Heart left ventricle (tissue), 13 donors: ENCODE data around the gene SMCHD1.

Experiments used
- POLR2A ChIP-seq, 2 donors: fragments of 450-650 bp; IDR thresholded peaks; one replicate each; pipeline ENCODE4 v1.6.1; 2017; ENCODE audit warnings: antibody characterized with exemption in 2 of 2, mild to moderate bottlenecking in 2 of 2, moderate library complexity in 2 of 2
- TF ChIP-seq, protein P1 (sequence below), 12 donors: fragments of 200-600 bp; sonication (generic) in 4 of 12; IDR thresholded peaks; one replicate each; pipeline versions ENCODE4 v1.5.0 to v1.8.0; 2018 to 2022; ENCODE audit warnings: antibody characterized with exemption in 12 of 12, mild to moderate bottlenecking in 5 of 12
- donor health status: ischemic (EF 13 %, LVEDD 7.1; RV severe dilation, severe dysfunction).
- donor health status: DM: no; HTN: yes; CAD: no.
- donor health status: DM: no; HTN: no; CAD: no.
- donor health status: ischemic (EF 25% LVEDD 6.9; RV normal size, moderate dysfunction).
- donor health status: ischemic (EF 25% LVEDD 5.7; RV mildly dilated, moderate dysfunction).
- donor health status: ischemic (EF 35%, LVEDD 5.7; RV mildly dilated, moderate dysfunction).
- donor health status: nonischemic (EF 11% LVEDD 7.7; RV severe dilation, severe dysfunction).
- donor health status: DM: yes; HTN: yes; CAD: no.
- donor health status: PGD.
- donor health status: ischemic (EF 29% LVEDD 5.4; RV normal size, mild dysfunction).
- donor health status: nonischemic (EF 23%, LVEDD 6.1; RV moderate dilation, normal function).

DNA sequence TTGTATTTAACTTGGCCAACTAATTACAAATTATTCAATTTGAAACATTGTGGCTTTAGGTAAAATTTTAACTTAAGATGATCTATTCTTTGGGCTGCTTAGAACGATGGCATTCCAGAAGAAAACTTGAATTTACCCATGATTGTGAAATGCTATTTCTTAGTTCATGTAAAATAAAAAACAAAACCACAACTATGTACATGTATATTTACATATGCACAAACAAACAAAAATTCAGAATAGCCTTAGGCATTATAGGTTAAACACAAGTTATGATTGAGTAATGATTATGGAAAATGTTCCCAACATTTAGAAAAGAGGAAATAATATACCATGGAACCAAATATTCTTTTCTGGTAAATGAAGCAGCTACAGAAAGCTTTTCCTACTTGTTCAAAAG, 3.5 kb upstream of the SMCHD1 start:
- TF ChIP-seq, protein P1, sequence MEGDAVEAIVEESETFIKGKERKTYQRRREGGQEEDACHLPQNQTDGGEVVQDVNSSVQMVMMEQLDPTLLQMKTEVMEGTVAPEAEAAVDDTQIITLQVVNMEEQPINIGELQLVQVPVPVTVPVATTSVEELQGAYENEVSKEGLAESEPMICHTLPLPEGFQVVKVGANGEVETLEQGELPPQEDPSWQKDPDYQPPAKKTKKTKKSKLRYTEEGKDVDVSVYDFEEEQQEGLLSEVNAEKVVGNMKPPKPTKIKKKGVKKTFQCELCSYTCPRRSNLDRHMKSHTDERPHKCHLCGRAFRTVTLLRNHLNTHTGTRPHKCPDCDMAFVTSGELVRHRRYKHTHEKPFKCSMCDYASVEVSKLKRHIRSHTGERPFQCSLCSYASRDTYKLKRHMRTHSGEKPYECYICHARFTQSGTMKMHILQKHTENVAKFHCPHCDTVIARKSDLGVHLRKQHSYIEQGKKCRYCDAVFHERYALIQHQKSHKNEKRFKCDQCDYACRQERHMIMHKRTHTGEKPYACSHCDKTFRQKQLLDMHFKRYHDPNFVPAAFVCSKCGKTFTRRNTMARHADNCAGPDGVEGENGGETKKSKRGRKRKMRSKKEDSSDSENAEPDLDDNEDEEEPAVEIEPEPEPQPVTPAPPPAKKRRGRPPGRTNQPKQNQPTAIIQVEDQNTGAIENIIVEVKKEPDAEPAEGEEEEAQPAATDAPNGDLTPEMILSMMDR (IDR thresholded peaks at IDR 0.05): no peak
- no peak for TF ChIP-seq POLR2A (IDR thresholded peaks at IDR 0.05)
